Endothelial cell (in vitro differentiated cells): Measurements from ENCODE around the gene SYT14. TPM values are rescaled to one million over a fixed set of nuclear protein-coding genes. Genes with fewer than 3 reads are reported as not detected.
"Not testable (repeated sequence)": the region's sequence is repeated elsewhere in the genome, so short reads cannot be mapped to it uniquely, and the experiment has no call there.

Experiments
- DNase-seq: peaks from one replicate; pipeline ENCODE4 v3.0.0; 2021; ENCODE audit warnings: low spot score
- H3K27ac Mint-ChIP-seq: one replicate; pipeline ENCODE4 v1.8.0; 2021; ENCODE audit warnings: mixed read lengths, inconsistent platforms; ENCODE audit not compliant: unreplicated experiment
- H3K27me3 Mint-ChIP-seq: one replicate; pipeline ENCODE4 v1.8.0; 2021; ENCODE audit warnings: mild to moderate bottlenecking, moderate library complexity, mixed read lengths, inconsistent platforms; ENCODE audit not compliant: unreplicated experiment
- H3K36me3 Mint-ChIP-seq: one replicate; pipeline ENCODE4 v1.8.0; 2021; ENCODE audit warnings: mild to moderate bottlenecking, low read depth, mixed read lengths, inconsistent platforms; ENCODE audit not compliant: unreplicated experiment
- H3K4me1 Mint-ChIP-seq: one replicate; pipeline ENCODE4 v1.8.0; 2021; ENCODE audit warnings: mild to moderate bottlenecking, mixed read lengths, inconsistent platforms; ENCODE audit not compliant: unreplicated experiment
- H3K4me3 Mint-ChIP-seq: one replicate; pipeline ENCODE4 v1.8.0; 2021; ENCODE audit warnings: mild to moderate bottlenecking, mixed read lengths, inconsistent platforms; ENCODE audit not compliant: unreplicated experiment
- H3K9me3 Mint-ChIP-seq: one replicate; pipeline ENCODE4 v1.8.0; 2021; ENCODE audit warnings: mixed read lengths, inconsistent platforms; ENCODE audit not compliant: unreplicated experiment
- total RNA-seq: library from RNA; stranded (reverse); fragmentation: NEBNext Ultra II Directional; extraction: Animal tissue kit (Norgen Biotek cat#: 25700); gene quantifications from one replicate; pipeline ENCODE4 v1.2.1, GENCODE V29; 2021; ENCODE audit not compliant: unreplicated experiment
- TF ChIP-seq, protein P1 (sequence below): fragments of 200-600 bp; sonication (generic); IDR thresholded peaks from one replicate; pipeline ENCODE4 v1.5.0; 2021; ENCODE audit warnings: antibody characterized with exemption; ENCODE audit not compliant: unreplicated experiment

The SYT14 gene
- total RNA-seq, 1 donor from 2014 or later: 9.7 TPM

DNA sequence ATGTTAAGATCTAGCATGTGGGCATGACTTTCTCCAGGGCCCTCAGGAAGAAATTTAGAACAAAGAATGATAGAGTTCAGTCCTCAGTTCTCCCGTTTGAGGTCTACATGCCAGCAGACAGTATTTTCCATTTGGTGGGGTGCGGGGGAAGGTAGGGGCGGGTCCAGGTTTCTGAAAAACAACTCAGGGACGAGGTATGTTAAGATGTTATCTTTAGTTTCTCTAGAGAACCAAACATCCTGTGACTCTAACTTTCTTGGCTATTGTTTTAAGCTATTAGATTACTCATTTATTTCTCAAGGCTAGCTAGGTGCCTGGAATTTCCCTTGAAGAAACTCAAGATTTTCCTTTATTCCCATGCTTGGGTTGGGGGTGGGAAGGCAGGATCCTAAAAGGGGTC lies 42.3 kb upstream of the SYT14 start:
- H3K27ac Mint-ChIP-seq: peak overlapping the region; percentile 66
- DNase-seq: no peak
- no peak overlapping the region for H3K4me3 Mint-ChIP-seq

DNA sequence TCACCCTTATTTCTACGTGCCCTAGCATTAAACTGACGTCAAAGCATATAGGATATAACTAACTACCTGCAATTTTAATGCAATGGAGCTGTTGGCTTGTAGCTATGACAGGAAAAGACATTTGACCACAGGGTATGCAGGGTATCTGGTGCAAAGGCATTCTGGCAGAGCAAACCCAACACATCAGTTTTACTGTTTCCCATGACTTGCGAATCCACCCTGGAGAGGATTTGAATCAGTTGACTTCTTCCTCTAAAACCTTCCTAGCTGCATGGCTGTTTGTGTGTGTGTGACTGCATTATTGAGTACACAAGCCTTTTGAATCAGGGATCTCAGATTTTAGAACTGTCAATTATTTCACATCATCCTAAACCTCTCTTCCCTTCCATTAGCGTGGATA lies 41.7 kb upstream of the SYT14 start:
- H3K27me3 Mint-ChIP-seq: no peaks in the 10 kb centered on the region
- no peaks in the 10 kb centered on the region for H3K36me3 Mint-ChIP-seq
- H3K4me3 Mint-ChIP-seq: no peak overlapping the region
- peak overlapping the region; percentile 66 for H3K27ac Mint-ChIP-seq
- no peak for DNase-seq
- TF ChIP-seq, protein P1, sequence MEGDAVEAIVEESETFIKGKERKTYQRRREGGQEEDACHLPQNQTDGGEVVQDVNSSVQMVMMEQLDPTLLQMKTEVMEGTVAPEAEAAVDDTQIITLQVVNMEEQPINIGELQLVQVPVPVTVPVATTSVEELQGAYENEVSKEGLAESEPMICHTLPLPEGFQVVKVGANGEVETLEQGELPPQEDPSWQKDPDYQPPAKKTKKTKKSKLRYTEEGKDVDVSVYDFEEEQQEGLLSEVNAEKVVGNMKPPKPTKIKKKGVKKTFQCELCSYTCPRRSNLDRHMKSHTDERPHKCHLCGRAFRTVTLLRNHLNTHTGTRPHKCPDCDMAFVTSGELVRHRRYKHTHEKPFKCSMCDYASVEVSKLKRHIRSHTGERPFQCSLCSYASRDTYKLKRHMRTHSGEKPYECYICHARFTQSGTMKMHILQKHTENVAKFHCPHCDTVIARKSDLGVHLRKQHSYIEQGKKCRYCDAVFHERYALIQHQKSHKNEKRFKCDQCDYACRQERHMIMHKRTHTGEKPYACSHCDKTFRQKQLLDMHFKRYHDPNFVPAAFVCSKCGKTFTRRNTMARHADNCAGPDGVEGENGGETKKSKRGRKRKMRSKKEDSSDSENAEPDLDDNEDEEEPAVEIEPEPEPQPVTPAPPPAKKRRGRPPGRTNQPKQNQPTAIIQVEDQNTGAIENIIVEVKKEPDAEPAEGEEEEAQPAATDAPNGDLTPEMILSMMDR: no peak
- peaks cover 27% of the 10 kb centered on the region for H3K4me1 Mint-ChIP-seq
- H3K9me3 Mint-ChIP-seq: no peaks in the 10 kb centered on the region

More for the DNA sequence above, 42.3 kb upstream of the SYT14 start:
- TF ChIP-seq, protein P1: no peak
- Mint-ChIP-seq H3K27me3 (no peaks in the 10 kb centered on the region), H3K4me1 (peaks cover 24% of the 10 kb centered on the region), H3K36me3 (no peaks in the 10 kb centered on the region), H3K9me3 (no peaks in the 10 kb centered on the region)

GRCh38 chr1:209898271-209898670 lies 39.7 kb upstream of the SYT14 start:
- H3K27ac Mint-ChIP-seq, DNase-seq, H3K36me3 Mint-ChIP-seq, H3K4me3 Mint-ChIP-seq, H3K27me3 Mint-ChIP-seq, H3K9me3 Mint-ChIP-seq: not testable (repeated sequence)
- H3K4me1 Mint-ChIP-seq: peaks cover 38% of the 10 kb centered on the region

- H3K4me1 Mint-ChIP-seq: peaks cover 35% of the 10 kb centered on the region
- H3K27ac Mint-ChIP-seq, DNase-seq, H3K36me3 Mint-ChIP-seq, H3K9me3 Mint-ChIP-seq, H3K27me3 Mint-ChIP-seq, H3K4me3 Mint-ChIP-seq: not testable (repeated sequence)
These were observed 39.2 kb upstream of the SYT14 start for GRCh38 chr1:209898851-209899250.

- no peak overlapping the region for H3K27ac Mint-ChIP-seq
- H3K4me3 Mint-ChIP-seq: no peak overlapping the region
- TF ChIP-seq, protein P1: peak; percentile 44
- H3K9me3 Mint-ChIP-seq: no peaks in the 10 kb centered on the region
- no peaks in the 10 kb centered on the region for H3K27me3 Mint-ChIP-seq
- peak; percentile 21 for DNase-seq
- H3K4me1 Mint-ChIP-seq: peaks cover 29% of the 10 kb centered on the region
- no peaks in the 10 kb centered on the region for H3K36me3 Mint-ChIP-seq
These were observed 38.1 kb upstream of the SYT14 start for GRCh38 chr1:209899948-209900347.

GRCh38 chr1:209900734-209901133 lies 37.3 kb upstream of the SYT14 start:
- Mint-ChIP-seq H3K9me3 (no peaks in the 10 kb centered on the region), H3K4me3 (no peak overlapping the region), H3K4me1 (peaks cover 23% of the 10 kb centered on the region), H3K36me3 (no peaks in the 10 kb centered on the region), H3K27me3 (no peaks in the 10 kb centered on the region), H3K27ac (no peak overlapping the region)
- TF ChIP-seq, protein P1: no peak
- no peak for DNase-seq
